NCI-H526 treated with DMSO at 0.1 percent for 48 hours (cell line): ENCODE measurements around the gene RAPGEF6.
"Not testable (repeated sequence)": the region's sequence is repeated elsewhere in the genome, so short reads cannot be mapped to it uniquely, and the experiment has no call there.

Experiments
- DNase-seq: peaks from one replicate; lab custom pipeline; 2025; lab: John Stamatoyannopoulos, UW

RAPGEF6 gene

GRCh38 chr5:131641494-131641893 lies 6.5 kb upstream of the RAPGEF6 start:
- DNase-seq = no peak

- DNase-seq = no peak
Measured at GRCh38 chr5:131640043-131640856, 5.2 kb upstream of the RAPGEF6 start.

GRCh38 chr5:131639148-131639547 lies 4.1 kb upstream of the RAPGEF6 start:
- DNase-seq = no peak

- no peak for DNase-seq
Measured at GRCh38 chr5:131637694-131638093, 2.7 kb upstream of the RAPGEF6 start.

- DNase-seq = no peak
Measured at GRCh38 chr5:131635684-131636572, 899 bp upstream of the RAPGEF6 start.

GRCh38 chr5:131634666-131634995 lies 398 bp downstream of the RAPGEF6 start:
- no peak for DNase-seq

- DNase-seq = no peak
Measured at GRCh38 chr5:131634238-131634637, 791 bp downstream of the RAPGEF6 start.

GRCh38 chr5:131633830-131634229 lies 1.2 kb downstream of the RAPGEF6 start:
- DNase-seq = no peak

GRCh38 chr5:131630963-131631350 lies 4.1 kb downstream of the RAPGEF6 start:
- no peak for DNase-seq

GRCh38 chr5:131630208-131630962 lies 4.6 kb downstream of the RAPGEF6 start:
- no peak for DNase-seq

- no peak for DNase-seq
Measured at GRCh38 chr5:131628990-131629389, 6.0 kb downstream of the RAPGEF6 start.

- DNase-seq = no peak
Measured at GRCh38 chr5:131627207-131627865, 7.7 kb downstream of the RAPGEF6 start.

- no peak for DNase-seq
Measured at GRCh38 chr5:131622633-131623032, 12.4 kb downstream of the RAPGEF6 start.

- not testable (repeated sequence) for DNase-seq
Measured at GRCh38 chr5:131621164-131621563, 13.9 kb downstream of the RAPGEF6 start.

- no peak for DNase-seq
Measured at GRCh38 chr5:131619102-131619501, 15.9 kb downstream of the RAPGEF6 start.

GRCh38 chr5:131617140-131617822 lies 17.7 kb downstream of the RAPGEF6 start:
- no peak for DNase-seq

GRCh38 chr5:131615957-131616356 lies 19.1 kb downstream of the RAPGEF6 start:
- no peak for DNase-seq

GRCh38 chr5:131613423-131613822 lies 21.6 kb downstream of the RAPGEF6 start:
- DNase-seq = no peak

GRCh38 chr5:131611064-131611381 lies 24.0 kb downstream of the RAPGEF6 start:
- DNase-seq = no peak

- DNase-seq = no peak
Measured at GRCh38 chr5:131610198-131611063, 24.6 kb downstream of the RAPGEF6 start.

- no peak for DNase-seq
Measured at GRCh38 chr5:131609774-131610173, 25.3 kb downstream of the RAPGEF6 start.
